SK-MEL-5 (cell line): ENCODE measurements around the gene KRTAP29-1. TPM values are rescaled to one million over a fixed set of nuclear protein-coding genes. Genes with fewer than 3 reads are reported as not detected.

Source experiments
- DNase-seq: peaks from one replicate; pipeline ENCODE4 v3.0.0-alpha.2; 2016; ENCODE audit warnings: low read depth, low spot score
- in situ Hi-C: cut with HindIII; loops from 2 replicates; pipeline ENCODE4 v1.10.0; 2016; ENCODE audit warnings: low sequenced_read_pairs, high pct_unique_total_duplicates, low pct_unique_long_range_greater_than_20kb
- total RNA-seq: library from RNA; depleted of rRNA; stranded (reverse); fragments of >200 nt; shearing (Covaris generic); gene quantifications from 2 replicates; pipeline ENCODE4 v1.2.3, GENCODE V29; 2014

Gene KRTAP29-1
- total RNA-seq, 1 experiment from 2014 or later = not detected

- in situ Hi-C loops = no loop called here
- DNase-seq = no peak
These were observed 30.4 kb upstream of the KRTAP29-1 start for GRCh38 chr17:41333098-41333497.

GRCh38 chr17:41332239-41332638, 29.6 kb upstream of the KRTAP29-1 start:
- in situ Hi-C loops = no loop called here
- no peak for DNase-seq

GRCh38 chr17:41331606-41332005, 29.0 kb upstream of the KRTAP29-1 start:
- no peak for DNase-seq
- in situ Hi-C loops = no loop called here

- in situ Hi-C loops = no loop called here
- DNase-seq = peak; percentile 77
These were observed 26.8 kb upstream of the KRTAP29-1 start for GRCh38 chr17:41329279-41329948.

GRCh38 chr17:41328207-41328606, 25.6 kb upstream of the KRTAP29-1 start:
- in situ Hi-C loops = no loop called here

GRCh38 chr17:41327411-41328120, 24.9 kb upstream of the KRTAP29-1 start:
- in situ Hi-C loops = no loop called here

More at GRCh38 chr17:41328207-41328606, 25.6 kb upstream of the KRTAP29-1 start:
- DNase-seq = no peak

GRCh38 chr17:41326173-41327145, 23.8 kb upstream of the KRTAP29-1 start:
- in situ Hi-C loops = no loop called here
- DNase-seq = no peak

More at GRCh38 chr17:41327411-41328120, 24.9 kb upstream of the KRTAP29-1 start:
- no peak for DNase-seq

- in situ Hi-C loops = no loop called here
These were observed 23.0 kb upstream of the KRTAP29-1 start for GRCh38 chr17:41325611-41326010.

GRCh38 chr17:41325126-41325525, 22.5 kb upstream of the KRTAP29-1 start:
- DNase-seq = no peak
- in situ Hi-C loops = no loop called here

More at GRCh38 chr17:41325611-41326010, 23.0 kb upstream of the KRTAP29-1 start:
- no peak for DNase-seq

- in situ Hi-C loops = no loop called here
- no peak for DNase-seq
These were observed 21.8 kb upstream of the KRTAP29-1 start for GRCh38 chr17:41324180-41325075.

GRCh38 chr17:41322903-41323895, 20.5 kb upstream of the KRTAP29-1 start:
- DNase-seq = no peak
- in situ Hi-C loops = no loop called here

- in situ Hi-C loops = no loop called here
These were observed 19.6 kb upstream of the KRTAP29-1 start for GRCh38 chr17:41322094-41322902.

GRCh38 chr17:41318231-41318630, 15.6 kb upstream of the KRTAP29-1 start:
- in situ Hi-C loops = no loop called here
- DNase-seq = no peak

More at GRCh38 chr17:41322094-41322902, 19.6 kb upstream of the KRTAP29-1 start:
- DNase-seq = peak; percentile 62

- in situ Hi-C loops = no loop called here
- no peak for DNase-seq
These were observed 13.3 kb upstream of the KRTAP29-1 start for GRCh38 chr17:41315814-41316445.
